A549 (cell line): ENCODE measurements around the gene LSR. TPM values are rescaled to one million over a fixed set of nuclear protein-coding genes. Genes with fewer than 3 reads are reported as not detected.

Source experiments
- ATAC-seq, 2 experiments: fragments of 200-7000 bp in 1 of 2; fragments of >200 bp in 1 of 2; cut with Nextera tagmentation in 1 of 2; cut with Tn5 transposase in 1 of 2; 3 replicates each; pipeline versions ENCODE4 v1.8.0 to v1.9.1; 2018 to 2020; ENCODE audit warnings: mild to moderate bottlenecking in 1 of 2, moderate library complexity in 1 of 2
- CTCF ChIA-PET: fragments of 300-600 bp; sonication (Branson Sonifier 250); formaldehyde crosslinking; extraction: SDS; loops from one replicate; lab custom pipeline; 2021; ENCODE audit warnings: antibody characterized with exemption, inconsistent platforms; lab: Yijun Ruan, JAX
- POLR2A ChIA-PET: fragments of 350-600 bp; formaldehyde crosslinking; extraction: SDS; loops from one replicate; lab custom pipeline; 2021; ENCODE audit warnings: antibody characterized with exemption, inconsistent platforms; lab: Yijun Ruan, JAX
- DNase-seq, 2 experiments: peaks; one replicate each; pipeline versions ENCODE4 v3.0.0 to v3.0.0-alpha.2; 2011 to 2016; ENCODE audit warnings: low read depth in 1 of 2, low spot score in 1 of 2
- FAIRE-seq: peaks from 2 replicates; lab custom pipeline; 2011; peaks lifted over from hg19 to GRCh38; lab: Jason Lieb, UNC
- H3K27ac ChIP-seq, 2 experiments: fragments of >200 bp; sonication (Bioruptor Twin); formaldehyde crosslinking; 3 replicates each; pipeline ENCODE4 v1.5.1; 2016 to 2017
- H3K4me1 ChIP-seq: fragments of >200 bp; sonication (Bioruptor Twin); formaldehyde crosslinking; 3 replicates; pipeline ENCODE4 v1.6.1; 2016
- H3K4me2 ChIP-seq: fragments of >200 bp; sonication (Bioruptor Twin); formaldehyde crosslinking; 3 replicates; pipeline ENCODE4 v1.6.1; 2016
- H3K4me3 ChIP-seq: fragments of >200 bp; sonication (Bioruptor Twin); formaldehyde crosslinking; 3 replicates; pipeline ENCODE4 v1.5.1; 2016
- H3K9me3 ChIP-seq: fragments of >200 bp; sonication (Bioruptor Twin); formaldehyde crosslinking; 3 replicates; pipeline ENCODE4 v1.6.1; 2016
- BHLHE40 ChIP-seq: IDR thresholded peaks from 2 replicates; pipeline ENCODE4 v1.6.1; 2012; ENCODE audit warnings: low read depth, low read length, inconsistent platforms
- CEBPB ChIP-seq, 2 experiments: fragments of >200 bp in 1 of 2; sonication (Bioruptor Twin) in 1 of 2; formaldehyde crosslinking in 1 of 2; IDR thresholded peaks; 2 replicates each; pipeline ENCODE4 v1.6.1; 2012 to 2016
- CHD2 ChIP-seq: fragments of 150-350 bp; IDR thresholded peaks from 2 replicates; pipeline ENCODE4 v1.6.1; 2014; ENCODE audit warnings: low read length; ENCODE audit not compliant: partially characterized antibody
- EHMT2 ChIP-seq: fragments of 200-600 bp; sonication (generic); IDR thresholded peaks from 2 replicates; pipeline ENCODE4 v1.6.1; 2016; ENCODE audit warnings: antibody characterized with exemption, low read depth, mild to moderate bottlenecking, moderate library complexity
- EP300 ChIP-seq, 2 experiments: fragments of >200 bp; sonication (Bioruptor Twin); formaldehyde crosslinking; IDR thresholded peaks; 2 replicates in 1 of 2; 3 replicates in 1 of 2; pipeline ENCODE4 v1.6.1; 2016 to 2017
- FOXS1 ChIP-seq: fragments of 250-450 bp; sonication (Bioruptor Pico); IDR thresholded peaks from 2 replicates; pipeline ENCODE4 v1.5.0; 2020; ENCODE audit warnings: mild to moderate bottlenecking, moderate library complexity
- HDAC2 ChIP-seq: fragments of 200-600 bp; sonication (generic); IDR thresholded peaks from 2 replicates; pipeline ENCODE4 v1.6.1; 2016
- HOXA7 ChIP-seq: fragments of 250-450 bp; sonication (Bioruptor Pico); IDR thresholded peaks from 2 replicates; pipeline ENCODE4 v1.5.0; 2020; ENCODE audit warnings: mild to moderate bottlenecking, moderate library complexity
- JUN ChIP-seq, 2 experiments: fragments of >200 bp; sonication (Bioruptor Twin); formaldehyde crosslinking; IDR thresholded peaks; 2 replicates in 1 of 2; 3 replicates in 1 of 2; pipeline ENCODE4 v1.6.1; 2016 to 2017
- KDM5A ChIP-seq: fragments of 200-600 bp; sonication (generic); IDR thresholded peaks from 2 replicates; pipeline ENCODE4 v1.6.1; 2016; ENCODE audit warnings: antibody characterized with exemption, mild to moderate bottlenecking
- MAFK ChIP-seq: fragments of 450-650 bp; IDR thresholded peaks from 2 replicates; pipeline ENCODE4 v1.6.1; 2014; ENCODE audit not compliant: partially characterized antibody
- MYC ChIP-seq: IDR thresholded peaks from 2 replicates; pipeline ENCODE4 v1.6.1; 2012; ENCODE audit warnings: mild to moderate bottlenecking, inconsistent platforms, low read length, improper control_type of control experiment, borderline replicate concordance
- NFE2L2 ChIP-seq: fragments of 150-350 bp; conservative IDR thresholded peaks from 2 replicates; pipeline ENCODE4 v1.6.1; 2014; ENCODE audit warnings: low read length
- NPAS2 ChIP-seq: fragments of 250-450 bp; sonication (Bioruptor Pico); IDR thresholded peaks from 2 replicates; pipeline ENCODE4 v1.8.0; 2022; ENCODE audit warnings: mild to moderate bottlenecking, moderate library complexity, borderline replicate concordance
- POLR2AphosphoS2 ChIP-seq: conservative IDR thresholded peaks from 2 replicates; pipeline ENCODE4 v1.6.1; 2012; ENCODE audit warnings: low read length, improper control_type of control experiment, inconsistent platforms
- RAD21 ChIP-seq, 2 experiments: fragments of >200 bp in 1 of 2; sonication (Bioruptor Twin) in 1 of 2; formaldehyde crosslinking in 1 of 2; IDR thresholded peaks in 1 of 2; conservative IDR thresholded peaks in 1 of 2; 2 replicates in 1 of 2; 3 replicates in 1 of 2; pipeline ENCODE4 v1.6.1; 2012 to 2018; ENCODE audit warnings: inconsistent platforms in 1 of 2
- REST ChIP-seq: fragments of 200-600 bp; sonication (generic); IDR thresholded peaks from 2 replicates; pipeline ENCODE4 v1.6.1; 2016; ENCODE audit warnings: antibody characterized with exemption, mild to moderate bottlenecking, moderate library complexity
- SMC3 ChIP-seq: fragments of >200 bp; sonication (Bioruptor Twin); formaldehyde crosslinking; IDR thresholded peaks from 3 replicates; pipeline ENCODE4 v1.6.1; 2018; ENCODE audit warnings: inconsistent platforms
- TFCP2L1 ChIP-seq: fragments of 250-450 bp; sonication (Bioruptor Pico); IDR thresholded peaks from 2 replicates; pipeline ENCODE4 v1.5.0; 2021; ENCODE audit warnings: mild to moderate bottlenecking
- USF2 ChIP-seq: fragments of 450-650 bp; IDR thresholded peaks from 2 replicates; pipeline ENCODE4 v1.6.1; 2014; ENCODE audit warnings: antibody characterized with exemption
- ZC3H11A ChIP-seq: fragments of 450-650 bp; IDR thresholded peaks from 2 replicates; pipeline ENCODE4 v1.6.1; 2014; ENCODE audit warnings: antibody characterized with exemption, mild to moderate bottlenecking
- WGBS: methylation state at CpG from one replicate; pipeline ENCODE4 v1.1.6; 2017; ENCODE audit errors: missing lambda C conversion rate; 5-methylcytosine and 5-hydroxymethylcytosine counted together
- polyA plus RNA-seq, 4 experiments: library from polyadenylated mRNA; depleted of rRNA in 3 of 4; stranded (reverse); fragments of >200 nt; fragmentation: RNase III in 1 of 4; extraction: RNeasy Plus Mini Kit Qiagen cat#74134 plus additional on column Dnase treatment in 1 of 4; gene quantifications; 2 replicates in 3 of 4; 3 replicates in 1 of 4; pipeline ENCODE4 v1.2.3, GENCODE V29; 2011 to 2017
- TF ChIP-seq, protein P1 (sequence below): fragments of 150-350 bp; IDR thresholded peaks from 2 replicates; pipeline ENCODE4 v1.6.1; 2014; ENCODE audit warnings: low read depth, mild to moderate bottlenecking, low read length
- TF ChIP-seq, protein P2 (sequence below): IDR thresholded peaks from 2 replicates; pipeline ENCODE4 v1.6.1; 2012; ENCODE audit warnings: low read depth, borderline replicate concordance
- TF ChIP-seq, protein P3 (sequence below): IDR thresholded peaks from 2 replicates; pipeline ENCODE4 v1.6.1; 2012
- TF ChIP-seq, protein P4 (sequence below): fragments of >200 bp; sonication (Bioruptor Twin); formaldehyde crosslinking; IDR thresholded peaks from 2 replicates; pipeline ENCODE4 v1.6.1; 2016

The LSR gene
- polyA plus RNA-seq, 2 of the 4 experiments (the other 2 are of a cell fraction), result 2.1 to 3.6 TPM

DNA sequence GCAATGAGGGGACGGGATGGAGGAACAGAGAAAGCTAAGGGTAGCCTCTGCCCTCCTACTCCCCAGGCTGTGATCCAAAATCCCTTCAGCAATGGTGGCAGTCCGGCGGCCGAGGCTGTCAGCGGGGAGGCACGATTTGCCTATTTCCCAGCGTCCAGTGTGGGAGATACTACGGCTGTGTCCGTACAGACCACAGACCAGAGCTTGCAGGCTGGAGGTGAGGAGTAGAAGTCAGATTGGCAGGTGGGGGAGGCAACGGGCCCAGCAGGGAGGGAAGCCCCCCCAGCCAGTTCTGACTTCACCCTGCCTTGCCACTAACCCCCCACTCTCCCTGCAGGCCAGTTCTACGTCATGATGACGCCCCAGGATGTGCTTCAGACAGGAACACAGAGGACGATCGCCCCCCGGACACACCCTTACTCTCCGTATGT is 21.6 kb downstream of the LSR start:
- TF ChIP-seq, protein P1, sequence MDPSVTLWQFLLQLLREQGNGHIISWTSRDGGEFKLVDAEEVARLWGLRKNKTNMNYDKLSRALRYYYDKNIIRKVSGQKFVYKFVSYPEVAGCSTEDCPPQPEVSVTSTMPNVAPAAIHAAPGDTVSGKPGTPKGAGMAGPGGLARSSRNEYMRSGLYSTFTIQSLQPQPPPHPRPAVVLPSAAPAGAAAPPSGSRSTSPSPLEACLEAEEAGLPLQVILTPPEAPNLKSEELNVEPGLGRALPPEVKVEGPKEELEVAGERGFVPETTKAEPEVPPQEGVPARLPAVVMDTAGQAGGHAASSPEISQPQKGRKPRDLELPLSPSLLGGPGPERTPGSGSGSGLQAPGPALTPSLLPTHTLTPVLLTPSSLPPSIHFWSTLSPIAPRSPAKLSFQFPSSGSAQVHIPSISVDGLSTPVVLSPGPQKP, result no peak
- TF ChIP-seq, protein P2, sequence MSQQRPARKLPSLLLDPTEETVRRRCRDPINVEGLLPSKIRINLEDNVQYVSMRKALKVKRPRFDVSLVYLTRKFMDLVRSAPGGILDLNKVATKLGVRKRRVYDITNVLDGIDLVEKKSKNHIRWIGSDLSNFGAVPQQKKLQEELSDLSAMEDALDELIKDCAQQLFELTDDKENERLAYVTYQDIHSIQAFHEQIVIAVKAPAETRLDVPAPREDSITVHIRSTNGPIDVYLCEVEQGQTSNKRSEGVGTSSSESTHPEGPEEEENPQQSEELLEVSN, result no peak
- TF ChIP-seq MYC, result no peak
- ATAC-seq (no peak), FAIRE-seq (no peak), DNase-seq (no peak)
- ChIA-PET CTCF (interaction anchor here (0.9 to 5.6 kb wide), 17 partner anchors 10 to 240 kb away, joined by 3 to 97 read pairs (median 4); partner anchors contain the start of genes FXYD7, HAMP, LGI4 and MAG), POLR2A (interaction anchor here (0.8 kb wide), 1 partner anchor 9 kb away, joined by 3 read pairs; no protein-coding TSS in a partner anchor)
- H3K4me1 ChIP-seq, result peaks cover 14% of the 10 kb centered on the region
- no peaks in the 10 kb centered on the region for H3K9me3 ChIP-seq
- H3K27ac ChIP-seq, result no peak overlapping the region
- peak overlapping the region; percentile 81; the same call in 2 of the 3 replicates for H3K4me3 ChIP-seq
- H3K4me2 ChIP-seq, result peak overlapping the region; percentile 93
- 89% methylated on average over 16 of the region's 16 CpGs for WGBS

- H3K4me1 ChIP-seq, result peaks cover 12% of the 10 kb centered on the region
- no peak overlapping the region for H3K4me2 ChIP-seq
- no peak overlapping the region for H3K4me3 ChIP-seq
- no peak overlapping the region for H3K27ac ChIP-seq
- CTCF ChIA-PET, result interaction anchor here (1.0 to 4.0 kb wide), 7 partner anchors 14 to 238 kb away, joined by 3 to 25 read pairs (median 7); no protein-coding TSS in a partner anchor
- FAIRE-seq, result no peak
- no peaks in the 10 kb centered on the region for H3K9me3 ChIP-seq
- WGBS, result 86% methylated on average over 7 of the region's 7 CpGs
- ATAC-seq, result no peak
- TF ChIP-seq KDM5A (no peak), NFE2L2 (no peak), SMC3 (no peak), NPAS2 (no peak), EP300 (IDR thresholded peaks at IDR 0.05) (no peak)
- TF ChIP-seq, protein P3, sequence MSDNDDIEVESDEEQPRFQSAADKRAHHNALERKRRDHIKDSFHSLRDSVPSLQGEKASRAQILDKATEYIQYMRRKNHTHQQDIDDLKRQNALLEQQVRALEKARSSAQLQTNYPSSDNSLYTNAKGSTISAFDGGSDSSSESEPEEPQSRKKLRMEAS, result no peak
- POLR2A ChIA-PET, result no interaction called here
- no peak for DNase-seq
Measured at GRCh38 chr19:35271546-35271945, 22.7 kb downstream of the LSR start.

GRCh38 chr19:35272122-35272719 is 23.4 kb downstream of the LSR start:
- Histone ChIP-seq H3K4me2 (no peak overlapping the region), H3K9me3 (no peaks in the 10 kb centered on the region), H3K4me3 (no peak overlapping the region), H3K4me1 (peaks cover 7% of the 10 kb centered on the region), H3K27ac (no peak overlapping the region)
- ATAC-seq (no peak), FAIRE-seq (no peak), DNase-seq (no peak)
- ChIA-PET POLR2A (no interaction called here), CTCF (interaction anchor here (1.0 to 4.0 kb wide), 9 partner anchors 8 to 237 kb away, joined by 3 to 25 read pairs (median 4); no protein-coding TSS in a partner anchor)
- WGBS, result 93% methylated on average over 16 of the region's 16 CpGs
- TF ChIP-seq HDAC2 (no peak), EHMT2 (no peak), POLR2AphosphoS2 (no peak), CEBPB (IDR thresholded peaks at IDR 0.05) (no peak), USF2 (no peak), CHD2 (no peak), TFCP2L1 (CRISPR knock-in tag) (no peak), RAD21 (conservative IDR thresholded peaks at IDR 0.05 in 1 of 2, IDR thresholded peaks at IDR 0.05 in 1 of 2) (no peak), MAFK (no peak), HOXA7 (CRISPR knock-in tag) (no peak), SMC3 (no peak), BHLHE40 (no peak), ZC3H11A (no peak), FOXS1 (CRISPR knock-in tag) (no peak), JUN (IDR thresholded peaks at IDR 0.05) (no peak), REST (no peak)
- TF ChIP-seq, protein P4, sequence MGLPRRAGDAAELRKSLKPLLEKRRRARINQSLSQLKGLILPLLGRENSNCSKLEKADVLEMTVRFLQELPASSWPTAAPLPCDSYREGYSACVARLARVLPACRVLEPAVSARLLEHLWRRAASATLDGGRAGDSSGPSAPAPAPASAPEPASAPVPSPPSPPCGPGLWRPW, result no peak
